Measurements from ENCODE around the gene BMP10.

BMP10 gene

GRCh38 chr2:68911246-68911645 lies 40.0 kb upstream of the BMP10 start:
- Histone ChIP-seq H3K27me3 (ENCODE audit: control insufficient read depth, insufficient read depth, low read length) (no peaks in the 10 kb centered on the region), H3K9me3 (ENCODE audit: control insufficient read depth, insufficient read depth, low read length) (no peaks in the 10 kb centered on the region), H3K9ac (ENCODE audit: low read depth, low read length) (no peak overlapping the region), H3K4me3 (ENCODE audit: low read depth, low read length) (no peak overlapping the region), H3K4me1 (ENCODE audit: control insufficient read depth, insufficient read depth, low read length) (peaks cover 27% of the 10 kb centered on the region), H3K36me3 (ENCODE audit: control insufficient read depth, insufficient read depth, low read length) (no peaks in the 10 kb centered on the region), H3K27ac (ENCODE audit: low read depth, low read length) (peak overlapping the region; percentile 52)

GRCh38 chr2:68909793-68910674 lies 38.8 kb upstream of the BMP10 start:
- H3K9ac ChIP-seq (ENCODE audit: low read depth, low read length) = no peak overlapping the region
- no peak overlapping the region for H3K4me3 ChIP-seq (ENCODE audit: low read depth, low read length)
- peaks cover 27% of the 10 kb centered on the region for H3K4me1 ChIP-seq (ENCODE audit: control insufficient read depth, insufficient read depth, low read length)
- no peaks in the 10 kb centered on the region for H3K9me3 ChIP-seq (ENCODE audit: control insufficient read depth, insufficient read depth, low read length)
- no peaks in the 10 kb centered on the region for H3K36me3 ChIP-seq (ENCODE audit: control insufficient read depth, insufficient read depth, low read length)
- H3K27ac ChIP-seq (ENCODE audit: low read depth, low read length) = peak overlapping the region; percentile 12
- H3K27me3 ChIP-seq (ENCODE audit: control insufficient read depth, insufficient read depth, low read length) = no peaks in the 10 kb centered on the region

- Histone ChIP-seq H3K9me3 (ENCODE audit: control insufficient read depth, insufficient read depth, low read length) (no peaks in the 10 kb centered on the region), H3K9ac (ENCODE audit: low read depth, low read length) (no peak overlapping the region), H3K36me3 (ENCODE audit: control insufficient read depth, insufficient read depth, low read length) (no peaks in the 10 kb centered on the region), H3K4me3 (ENCODE audit: low read depth, low read length) (no peak overlapping the region), H3K27ac (ENCODE audit: low read depth, low read length) (peak overlapping the region; percentile 86), H3K27me3 (ENCODE audit: control insufficient read depth, insufficient read depth, low read length) (no peaks in the 10 kb centered on the region), H3K4me1 (ENCODE audit: control insufficient read depth, insufficient read depth, low read length) (peaks cover 27% of the 10 kb centered on the region)
Observed at GRCh38 chr2:68908392-68908970, 37.3 kb upstream of the BMP10 start.

- no peaks in the 10 kb centered on the region for H3K9me3 ChIP-seq (ENCODE audit: control insufficient read depth, insufficient read depth, low read length)
- peaks cover 27% of the 10 kb centered on the region for H3K4me1 ChIP-seq (ENCODE audit: control insufficient read depth, insufficient read depth, low read length)
- peak overlapping the region; percentile 75 for H3K27ac ChIP-seq (ENCODE audit: low read depth, low read length)
- no peaks in the 10 kb centered on the region for H3K36me3 ChIP-seq (ENCODE audit: control insufficient read depth, insufficient read depth, low read length)
- H3K9ac ChIP-seq (ENCODE audit: low read depth, low read length) = no peak overlapping the region
- H3K4me3 ChIP-seq (ENCODE audit: low read depth, low read length) = no peak overlapping the region
- H3K27me3 ChIP-seq (ENCODE audit: control insufficient read depth, insufficient read depth, low read length) = no peaks in the 10 kb centered on the region
Observed at GRCh38 chr2:68907920-68908253, 36.7 kb upstream of the BMP10 start.

GRCh38 chr2:68907232-68907919 lies 36.2 kb upstream of the BMP10 start:
- Histone ChIP-seq H3K27ac (ENCODE audit: low read depth, low read length) (peak overlapping the region; percentile 75), H3K9me3 (ENCODE audit: control insufficient read depth, insufficient read depth, low read length) (no peaks in the 10 kb centered on the region), H3K36me3 (ENCODE audit: control insufficient read depth, insufficient read depth, low read length) (no peaks in the 10 kb centered on the region), H3K27me3 (ENCODE audit: control insufficient read depth, insufficient read depth, low read length) (no peaks in the 10 kb centered on the region), H3K9ac (ENCODE audit: low read depth, low read length) (no peak overlapping the region), H3K4me1 (ENCODE audit: control insufficient read depth, insufficient read depth, low read length) (peaks cover 27% of the 10 kb centered on the region), H3K4me3 (ENCODE audit: low read depth, low read length) (no peak overlapping the region)

- H3K27ac ChIP-seq (ENCODE audit: low read depth, low read length) = no peak overlapping the region
Observed at GRCh38 chr2:68906716-68907115, 35.5 kb upstream of the BMP10 start.

GRCh38 chr2:68905116-68905515 lies 33.9 kb upstream of the BMP10 start:
- no peak overlapping the region for H3K27ac ChIP-seq (ENCODE audit: low read depth, low read length)
- H3K9ac ChIP-seq (ENCODE audit: low read depth, low read length) = no peak overlapping the region
- no peaks in the 10 kb centered on the region for H3K36me3 ChIP-seq (ENCODE audit: control insufficient read depth, insufficient read depth, low read length)
- H3K4me1 ChIP-seq (ENCODE audit: control insufficient read depth, insufficient read depth, low read length) = peaks cover 10% of the 10 kb centered on the region
- H3K27me3 ChIP-seq (ENCODE audit: control insufficient read depth, insufficient read depth, low read length) = no peaks in the 10 kb centered on the region
- H3K9me3 ChIP-seq (ENCODE audit: control insufficient read depth, insufficient read depth, low read length) = 0 out of 2 replicates have a peak, but pooled peaks cover 3% of the 10 kb centered on the region
- no peak overlapping the region for H3K4me3 ChIP-seq (ENCODE audit: low read depth, low read length)

More at GRCh38 chr2:68906716-68907115, 35.5 kb upstream of the BMP10 start:
- Histone ChIP-seq H3K9ac (ENCODE audit: low read depth, low read length) (no peak overlapping the region), H3K4me1 (ENCODE audit: control insufficient read depth, insufficient read depth, low read length) (peaks cover 25% of the 10 kb centered on the region), H3K36me3 (ENCODE audit: control insufficient read depth, insufficient read depth, low read length) (no peaks in the 10 kb centered on the region), H3K9me3 (ENCODE audit: control insufficient read depth, insufficient read depth, low read length) (0 out of 2 replicates have a peak, but pooled peaks cover under 1% of the 10 kb centered on the region), H3K27me3 (ENCODE audit: control insufficient read depth, insufficient read depth, low read length) (no peaks in the 10 kb centered on the region), H3K4me3 (ENCODE audit: low read depth, low read length) (no peak overlapping the region)

GRCh38 chr2:68901561-68901960 lies 30.4 kb upstream of the BMP10 start:
- H3K9ac ChIP-seq (ENCODE audit: low read depth, low read length) = no peak overlapping the region
- H3K27ac ChIP-seq (ENCODE audit: low read depth, low read length) = no peak overlapping the region
- no peaks in the 10 kb centered on the region for H3K36me3 ChIP-seq (ENCODE audit: control insufficient read depth, insufficient read depth, low read length)
- H3K4me3 ChIP-seq (ENCODE audit: low read depth, low read length) = no peak overlapping the region
- no peaks in the 10 kb centered on the region for H3K4me1 ChIP-seq (ENCODE audit: control insufficient read depth, insufficient read depth, low read length)
- no peaks in the 10 kb centered on the region for H3K27me3 ChIP-seq (ENCODE audit: control insufficient read depth, insufficient read depth, low read length)
- H3K9me3 ChIP-seq (ENCODE audit: control insufficient read depth, insufficient read depth, low read length) = 0 out of 2 replicates have a peak, but pooled peaks cover 3% of the 10 kb centered on the region

GRCh38 chr2:68901199-68901514 lies 30.0 kb upstream of the BMP10 start:
- Histone ChIP-seq H3K27me3 (ENCODE audit: control insufficient read depth, insufficient read depth, low read length) (no peaks in the 10 kb centered on the region), H3K36me3 (ENCODE audit: control insufficient read depth, insufficient read depth, low read length) (no peaks in the 10 kb centered on the region), H3K4me1 (ENCODE audit: control insufficient read depth, insufficient read depth, low read length) (no peaks in the 10 kb centered on the region), H3K4me3 (ENCODE audit: low read depth, low read length) (no peak overlapping the region), H3K9ac (ENCODE audit: low read depth, low read length) (no peak overlapping the region), H3K27ac (ENCODE audit: low read depth, low read length) (no peak overlapping the region), H3K9me3 (ENCODE audit: control insufficient read depth, insufficient read depth, low read length) (0 out of 2 replicates have a peak, but pooled peaks cover 3% of the 10 kb centered on the region)

GRCh38 chr2:68900496-68901198 lies 29.4 kb upstream of the BMP10 start:
- no peak overlapping the region for H3K4me3 ChIP-seq (ENCODE audit: low read depth, low read length)
- no peaks in the 10 kb centered on the region for H3K27me3 ChIP-seq (ENCODE audit: control insufficient read depth, insufficient read depth, low read length)
- no peak overlapping the region for H3K27ac ChIP-seq (ENCODE audit: low read depth, low read length)

More at GRCh38 chr2:68900496-68901198, 29.4 kb upstream of the BMP10 start:
- Histone ChIP-seq H3K36me3 (ENCODE audit: control insufficient read depth, insufficient read depth, low read length) (no peaks in the 10 kb centered on the region), H3K9me3 (ENCODE audit: control insufficient read depth, insufficient read depth, low read length) (0 out of 2 replicates have a peak, but pooled peaks cover 3% of the 10 kb centered on the region), H3K4me1 (ENCODE audit: control insufficient read depth, insufficient read depth, low read length) (no peaks in the 10 kb centered on the region), H3K9ac (ENCODE audit: low read depth, low read length) (no peak overlapping the region)
